ENCODE data around the gene DUSP5. TPM values are rescaled to one million over a fixed set of nuclear protein-coding genes. Genes with fewer than 3 reads are reported as not detected.
A peak's percentile ranks its signal among the peaks of the same experiment; 100 is the strongest.

The DUSP5 gene, protein sequence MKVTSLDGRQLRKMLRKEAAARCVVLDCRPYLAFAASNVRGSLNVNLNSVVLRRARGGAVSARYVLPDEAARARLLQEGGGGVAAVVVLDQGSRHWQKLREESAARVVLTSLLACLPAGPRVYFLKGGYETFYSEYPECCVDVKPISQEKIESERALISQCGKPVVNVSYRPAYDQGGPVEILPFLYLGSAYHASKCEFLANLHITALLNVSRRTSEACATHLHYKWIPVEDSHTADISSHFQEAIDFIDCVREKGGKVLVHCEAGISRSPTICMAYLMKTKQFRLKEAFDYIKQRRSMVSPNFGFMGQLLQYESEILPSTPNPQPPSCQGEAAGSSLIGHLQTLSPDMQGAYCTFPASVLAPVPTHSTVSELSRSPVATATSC
- total RNA-seq (8.5 TPM), polyA plus RNA-seq (18.7 TPM)

- H3K4me3 ChIP-seq (ENCODE audit: low read depth, low read length), result peak within 1 kb of the TSS; percentile 84
- no peaks in the 10 kb centered on the region for H3K4me1 ChIP-seq (ENCODE audit: insufficient read depth)
- peak; percentile 86 for DNase-seq (ENCODE audit: extremely low spot score)
- under 1% methylated on average over 97 of the region's 98 CpGs for WGBS
- H3K36me3 ChIP-seq (ENCODE audit: insufficient read depth), result no peaks in the 10 kb centered on the region
- H3K27ac ChIP-seq (ENCODE audit: low read depth), result peak within 1 kb of the TSS; percentile 93
These were observed at the start of gene DUSP5 for GRCh38 chr10:110497438-110498086. Gene DUSP5, plus strand, starts transcription at chr10:110497907. Its CDS starts 215 bp downstream, at chr10:110498122.

DNA sequence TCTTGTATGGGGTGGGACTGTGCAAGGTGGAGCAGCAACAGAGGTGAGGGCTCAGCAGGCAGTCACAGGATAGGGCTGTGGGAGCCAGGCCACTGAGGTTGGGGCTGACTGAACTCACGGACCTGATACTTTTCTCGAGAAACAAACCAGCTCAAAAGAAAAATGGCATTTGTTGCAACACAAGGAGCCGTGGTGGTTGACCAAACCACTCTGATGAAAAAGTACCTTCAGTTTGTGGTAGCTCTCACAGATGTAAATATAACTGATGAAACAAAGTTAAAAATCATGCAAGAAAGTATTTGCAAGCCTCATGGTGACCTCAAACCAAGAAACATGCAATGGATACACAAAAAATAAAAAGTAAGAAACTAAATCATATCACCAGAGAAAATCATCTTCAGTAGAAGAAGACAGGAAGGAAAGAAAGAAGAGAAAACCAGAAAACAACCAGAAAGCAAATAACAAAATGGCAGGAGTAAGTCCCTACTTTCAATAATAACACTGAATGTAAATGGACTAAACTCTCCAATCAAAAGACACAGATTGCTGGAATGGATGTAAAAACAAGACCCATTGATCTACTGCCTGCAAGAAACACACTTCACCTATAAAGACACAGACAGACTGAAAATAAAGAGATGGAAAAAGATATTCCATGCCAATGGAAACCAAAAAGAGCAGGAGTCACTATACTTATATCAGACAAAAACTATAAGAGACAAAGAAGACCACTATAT is 48.9 kb upstream of the DUSP5 start:
- H3K4me3 ChIP-seq (ENCODE audit: low read depth, low read length), result no peak overlapping the region
- 94% methylated on average over 3 of the region's 3 CpGs for WGBS
- H3K4me1 ChIP-seq (ENCODE audit: insufficient read depth), result no peaks in the 10 kb centered on the region
- no peaks in the 10 kb centered on the region for H3K36me3 ChIP-seq (ENCODE audit: insufficient read depth)
- no peak overlapping the region for H3K27ac ChIP-seq (ENCODE audit: low read depth)
- DNase-seq (ENCODE audit: extremely low spot score), result no peak

- H3K4me1 ChIP-seq (ENCODE audit: insufficient read depth), result no peaks in the 10 kb centered on the region
- WGBS, result 54% methylated on average over 3 of the region's 3 CpGs
- DNase-seq (ENCODE audit: extremely low spot score), result no peak
- H3K27ac ChIP-seq (ENCODE audit: low read depth), result no peak overlapping the region
- H3K4me3 ChIP-seq (ENCODE audit: low read depth, low read length), result no peak overlapping the region
- no peaks in the 10 kb centered on the region for H3K36me3 ChIP-seq (ENCODE audit: insufficient read depth)
These were observed 42.3 kb upstream of the DUSP5 start for GRCh38 chr10:110455446-110455845.

DNA sequence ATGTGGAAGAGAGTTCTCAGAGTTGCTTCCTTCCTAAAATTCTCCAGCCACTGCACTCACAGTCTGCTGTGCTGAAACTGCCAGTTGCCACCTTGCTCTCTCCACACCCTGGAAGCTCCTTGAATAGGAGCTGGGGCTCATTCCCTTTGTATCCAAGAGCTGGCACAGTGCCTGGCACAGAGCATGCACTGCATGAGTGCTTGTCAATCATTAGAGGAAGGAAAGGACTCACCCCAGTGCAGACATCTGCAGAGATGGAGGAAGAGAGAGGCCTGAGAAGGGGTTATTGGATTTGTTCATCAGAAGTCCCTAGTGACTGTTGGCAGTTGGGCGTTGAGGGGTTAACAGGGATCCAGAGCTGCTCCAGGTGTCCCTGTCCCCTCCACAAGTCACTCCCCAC is 41.7 kb upstream of the DUSP5 start:
- 72% methylated on average over 1 of the region's 1 CpG for WGBS
- no peaks in the 10 kb centered on the region for H3K4me1 ChIP-seq (ENCODE audit: insufficient read depth)

DNA sequence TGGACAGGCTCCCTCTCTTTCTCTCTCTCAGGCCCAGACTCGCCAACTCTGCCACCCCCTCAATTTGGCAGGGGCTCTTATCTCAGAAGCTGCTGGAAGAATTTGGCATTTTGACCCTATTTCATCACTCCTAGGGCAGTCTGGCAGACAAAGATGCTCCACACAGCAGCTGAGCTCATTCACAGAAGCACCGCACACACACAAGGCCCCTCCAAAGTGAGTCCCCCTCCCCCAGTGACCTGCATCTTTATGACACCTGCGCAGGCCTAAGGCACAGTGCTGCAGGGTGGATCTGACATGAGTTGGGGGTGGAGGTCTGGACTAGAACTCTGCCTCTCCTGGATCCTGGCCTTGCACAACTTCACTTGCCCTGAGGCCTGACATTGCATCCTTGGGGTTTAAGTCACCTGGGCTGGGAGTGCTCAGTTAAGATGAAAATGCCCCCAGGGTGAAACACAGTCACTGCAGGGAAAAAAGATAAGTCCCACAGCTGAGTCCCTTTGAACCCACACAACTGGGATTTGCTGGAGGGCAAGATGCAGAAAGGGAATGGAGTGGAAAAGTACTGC is 41.1 kb upstream of the DUSP5 start:
- WGBS, result 74% methylated on average over 3 of the region's 3 CpGs
- no peak overlapping the region for H3K4me3 ChIP-seq (ENCODE audit: low read depth, low read length)
- no peaks in the 10 kb centered on the region for H3K4me1 ChIP-seq (ENCODE audit: insufficient read depth)
- no peak for DNase-seq (ENCODE audit: extremely low spot score)
- no peak overlapping the region for H3K27ac ChIP-seq (ENCODE audit: low read depth)
- H3K36me3 ChIP-seq (ENCODE audit: insufficient read depth), result no peaks in the 10 kb centered on the region

More for the DNA sequence above, 41.7 kb upstream of the DUSP5 start:
- no peak for DNase-seq (ENCODE audit: extremely low spot score)
- no peaks in the 10 kb centered on the region for H3K36me3 ChIP-seq (ENCODE audit: insufficient read depth)
- no peak overlapping the region for H3K27ac ChIP-seq (ENCODE audit: low read depth)
- H3K4me3 ChIP-seq (ENCODE audit: low read depth, low read length), result no peak overlapping the region

- no peaks in the 10 kb centered on the region for H3K4me1 ChIP-seq (ENCODE audit: insufficient read depth)
- 92% methylated on average over 9 of the region's 9 CpGs for WGBS
- no peak overlapping the region for H3K27ac ChIP-seq (ENCODE audit: low read depth)
- H3K4me3 ChIP-seq (ENCODE audit: low read depth, low read length), result no peak overlapping the region
- H3K36me3 ChIP-seq (ENCODE audit: insufficient read depth), result no peaks in the 10 kb centered on the region
- DNase-seq (ENCODE audit: extremely low spot score), result no peak
These were observed 39.9 kb upstream of the DUSP5 start for GRCh38 chr10:110457851-110458250.

DNA sequence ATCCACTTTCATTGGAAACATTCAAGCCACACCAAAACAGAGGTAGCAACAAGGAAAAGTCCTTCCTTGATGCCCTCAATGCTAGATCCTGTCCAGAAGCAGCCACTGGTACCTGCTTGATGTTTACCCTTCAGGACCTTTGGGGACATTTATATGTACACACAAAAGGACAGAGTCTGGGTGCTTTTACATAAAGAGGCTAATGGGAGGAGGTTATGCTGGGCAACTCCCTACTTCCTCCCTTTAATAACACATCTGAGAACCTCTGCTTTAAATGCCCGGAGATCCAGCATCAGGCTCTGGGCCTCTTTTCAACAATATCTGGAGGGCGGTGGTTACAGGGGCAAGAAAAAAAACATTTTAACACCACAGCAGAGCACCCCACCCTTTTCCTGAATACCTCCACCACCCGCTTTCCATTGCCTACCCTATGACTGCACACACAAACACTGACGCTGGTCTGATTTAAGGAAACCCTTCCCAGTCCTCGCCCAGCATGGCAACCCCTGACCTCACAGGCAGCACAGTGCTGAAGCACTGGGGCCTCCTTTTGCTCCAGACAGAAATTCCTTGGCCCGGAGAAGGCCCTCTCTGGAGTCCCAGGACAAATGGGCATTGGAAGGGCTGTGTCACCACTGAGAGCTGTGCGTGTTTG is 39.3 kb upstream of the DUSP5 start:
- Histone ChIP-seq H3K4me3 (ENCODE audit: low read depth, low read length) (no peak overlapping the region), H3K36me3 (ENCODE audit: insufficient read depth) (no peaks in the 10 kb centered on the region), H3K4me1 (ENCODE audit: insufficient read depth) (no peaks in the 10 kb centered on the region), H3K27ac (ENCODE audit: low read depth) (no peak overlapping the region)
- WGBS, result 75% methylated on average over 7 of the region's 7 CpGs
- DNase-seq (ENCODE audit: extremely low spot score), result no peak

- DNase-seq (ENCODE audit: extremely low spot score), result no peak
- Histone ChIP-seq H3K4me3 (ENCODE audit: low read depth, low read length) (no peak overlapping the region), H3K27ac (ENCODE audit: low read depth) (no peak overlapping the region), H3K36me3 (ENCODE audit: insufficient read depth) (no peaks in the 10 kb centered on the region), H3K4me1 (ENCODE audit: insufficient read depth) (no peaks in the 10 kb centered on the region)
- 94% methylated on average over 10 of the region's 10 CpGs for WGBS
These were observed 38.1 kb upstream of the DUSP5 start for GRCh38 chr10:110459600-110459999.

DNA sequence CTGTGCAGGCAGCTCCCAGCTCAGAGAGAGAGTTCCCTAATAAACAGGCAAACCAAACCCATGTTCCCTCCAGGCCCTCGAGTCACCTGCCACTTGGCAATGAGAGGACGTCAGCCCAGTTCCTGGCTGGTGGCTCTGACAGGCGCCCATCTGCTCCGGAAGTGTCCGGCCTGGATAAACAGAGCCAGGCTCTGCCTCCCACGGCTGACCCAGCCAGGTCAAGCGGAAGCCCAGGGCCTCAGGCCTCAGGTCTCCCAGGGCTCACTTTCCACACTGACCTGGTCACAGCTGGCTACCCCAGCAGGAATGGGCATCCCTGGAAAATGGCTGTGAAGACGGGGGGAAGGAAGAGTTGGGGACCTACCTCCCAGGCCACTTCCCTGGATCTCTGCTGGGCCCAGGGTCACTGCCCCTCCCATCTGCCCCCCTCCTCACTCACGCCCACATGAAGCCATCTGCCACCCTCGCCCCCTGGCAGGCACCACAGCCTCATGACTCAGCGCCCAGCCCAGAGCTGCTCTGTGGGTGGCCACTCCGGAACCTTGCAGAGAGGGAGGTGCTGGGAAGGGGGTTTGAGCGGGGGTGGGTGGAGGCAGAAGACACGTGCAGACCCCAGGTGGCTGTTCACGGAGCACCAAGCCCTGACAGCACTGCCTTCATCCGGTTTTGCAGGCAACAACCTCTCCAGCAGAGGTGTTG is 37.4 kb upstream of the DUSP5 start:
- DNase-seq (ENCODE audit: extremely low spot score), result no peak
- no peaks in the 10 kb centered on the region for H3K36me3 ChIP-seq (ENCODE audit: insufficient read depth)
- H3K4me3 ChIP-seq (ENCODE audit: low read depth, low read length), result no peak overlapping the region
- no peaks in the 10 kb centered on the region for H3K4me1 ChIP-seq (ENCODE audit: insufficient read depth)
- WGBS, result 75% methylated on average over 16 of the region's 16 CpGs
- H3K27ac ChIP-seq (ENCODE audit: low read depth), result no peak overlapping the region

DNA sequence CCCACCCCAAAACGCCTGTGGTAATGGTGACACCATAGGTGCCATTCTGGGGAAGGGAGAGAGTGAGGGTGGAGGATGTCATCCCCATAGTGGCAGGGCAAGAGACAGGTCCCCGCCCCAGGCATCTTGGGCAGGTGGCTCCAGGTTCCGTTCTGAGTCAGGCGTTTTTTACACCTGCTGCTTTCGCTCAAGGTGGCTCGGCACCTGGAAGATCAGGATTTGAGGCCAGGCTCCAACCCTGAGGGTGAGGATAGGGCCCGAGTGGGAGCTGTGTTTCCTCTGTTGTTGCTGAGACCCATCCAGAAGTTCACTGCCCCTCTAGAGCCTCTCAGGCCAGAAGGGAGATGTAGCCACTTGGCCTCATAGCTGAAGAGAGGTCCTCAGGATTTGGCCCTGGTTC is 36.6 kb upstream of the DUSP5 start:
- Histone ChIP-seq H3K36me3 (ENCODE audit: insufficient read depth) (no peaks in the 10 kb centered on the region), H3K4me1 (ENCODE audit: insufficient read depth) (no peaks in the 10 kb centered on the region), H3K27ac (ENCODE audit: low read depth) (no peak overlapping the region), H3K4me3 (ENCODE audit: low read depth, low read length) (no peak overlapping the region)
- DNase-seq (ENCODE audit: extremely low spot score), result no peak
- 91% methylated on average over 7 of the region's 7 CpGs for WGBS

- H3K4me3 ChIP-seq (ENCODE audit: low read depth, low read length), result no peak overlapping the region
- no peak for DNase-seq (ENCODE audit: extremely low spot score)
- no peaks in the 10 kb centered on the region for H3K4me1 ChIP-seq (ENCODE audit: insufficient read depth)
- H3K27ac ChIP-seq (ENCODE audit: low read depth), result no peak overlapping the region
- whole genome bisulfite sequencing, result 63% methylated on average over 2 of the region's 2 CpGs
- H3K36me3 ChIP-seq (ENCODE audit: insufficient read depth), result no peaks in the 10 kb centered on the region
These were observed 36.2 kb upstream of the DUSP5 start for GRCh38 chr10:110461530-110461929.

DNA sequence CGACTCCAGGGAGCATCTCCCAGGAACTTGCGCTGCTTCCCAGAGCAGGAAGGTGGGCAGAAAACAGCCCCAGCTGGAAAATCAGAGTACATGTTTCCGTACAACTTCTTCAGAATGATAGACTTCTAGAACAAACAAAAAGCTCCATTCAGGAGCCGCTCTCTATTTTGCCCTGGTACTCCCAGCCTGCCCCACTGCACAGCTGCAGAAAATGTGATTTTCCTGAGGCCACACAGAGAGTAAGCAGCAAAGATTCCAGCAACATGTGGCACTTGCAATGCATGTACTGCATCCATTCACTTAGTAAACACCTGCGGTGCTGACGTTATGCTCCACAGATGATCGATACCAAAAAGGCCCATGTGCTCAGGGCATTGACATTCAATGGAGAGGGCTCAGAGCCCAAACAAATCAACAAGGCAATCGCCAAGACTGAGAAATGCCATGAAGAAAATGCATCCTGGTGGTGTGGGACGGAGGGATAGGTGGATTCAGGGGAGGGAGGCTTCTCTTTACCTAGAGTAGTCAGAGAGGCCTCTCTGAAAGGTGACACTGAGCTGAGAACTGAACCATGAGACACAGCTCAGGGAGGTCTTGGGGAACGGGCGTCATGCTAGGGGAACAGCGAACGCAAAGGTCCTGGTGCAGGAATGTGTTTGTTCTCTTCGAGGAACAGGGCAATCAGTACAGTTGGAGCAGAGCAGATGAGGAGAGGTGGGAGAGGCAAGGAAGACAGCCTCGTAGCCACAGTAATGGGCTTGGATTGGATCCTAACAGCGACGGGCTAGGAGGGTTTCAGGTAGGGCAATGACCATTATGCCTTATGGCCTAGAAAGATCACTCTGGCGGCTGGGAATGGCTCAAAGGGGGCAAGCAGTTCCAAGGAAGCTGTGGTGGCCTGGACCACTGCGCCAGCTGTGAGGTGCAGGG is 35.3 kb upstream of the DUSP5 start:
- H3K36me3 ChIP-seq (ENCODE audit: insufficient read depth), result no peaks in the 10 kb centered on the region
- DNase-seq (ENCODE audit: extremely low spot score), result no peak
- H3K4me1 ChIP-seq (ENCODE audit: insufficient read depth), result no peaks in the 10 kb centered on the region
- no peak overlapping the region for H3K27ac ChIP-seq (ENCODE audit: low read depth)
- no peak overlapping the region for H3K4me3 ChIP-seq (ENCODE audit: low read depth, low read length)
- WGBS, result 85% methylated on average over 19 of the region's 19 CpGs
